ENCODE measurements around the gene CASKIN1. TPM values are rescaled to one million over a fixed set of nuclear protein-coding genes. Genes with fewer than 3 reads are reported as not detected.

The CASKIN1 gene
- total and polyA plus RNA-seq, 10 of the 15 experiments (the other 5 are each of a cell fraction or from before 2014, with no cell fraction given), result 0.03 to 0.33 (median 0.11) TPM; not detected in 5

GRCh38 chr16:2173366-2173765 lies 23.0 kb downstream of the CASKIN1 start:
- in situ Hi-C loops (cut with MboI) (no loop called here), intact Hi-C loops (cut with micrococcal nuclease; ENCODE audit: unreplicated experiment) (no loop called here)
- DNase-seq (ENCODE audit: low read depth, low spot score) (no peak), FAIRE-seq (no peak), ATAC-seq (no peak)
- no TSS peak for BruUV-seq (replicated peaks)
- no peaks in the 10 kb centered on the region for H3K9me3 ChIP-seq (replicated peaks; ENCODE audit: control insufficient read depth, insufficient read depth, low read length)
- no peaks in the 10 kb centered on the region for H3K27me3 ChIP-seq (replicated peaks in 1 of 2; ENCODE audit: control insufficient read depth in 2 of 2, insufficient read depth in 2 of 2, low read length in 1 of 2)
- POLR2A ChIA-PET, result no interaction called here
- H4K20me1 ChIP-seq (ENCODE audit: control insufficient read depth, insufficient read depth), result no peaks in the 10 kb centered on the region
- H3K4me2 ChIP-seq (ENCODE audit: control insufficient read depth, insufficient read depth), result no peak overlapping the region
- RAD21 ChIA-PET (ENCODE audit: unreplicated experiment), result no interaction called here
- SMC1A ChIA-PET (ENCODE audit: uncharacterized antibody, unreplicated experiment), result no interaction called here
- peaks cover 7 to 11% of the 10 kb centered on the region in 2 experiments; a peak in 3 of 4 replicates for H3K36me3 ChIP-seq (ENCODE audit: control insufficient read depth in 2 of 2, insufficient read depth in 2 of 2, low read length in 1 of 2)
- H2AFZ ChIP-seq (ENCODE audit: control insufficient read depth, low read depth, low read length), result no peak overlapping the region
- WGBS (ENCODE audit: insufficient coverage, insufficient replicate concordance, low lambda C conversion rate, missing lambda C conversion rate), result 95% methylated on average over 14 of the region's 14 CpGs
- no peaks in the 10 kb centered on the region for H3K4me1 ChIP-seq (ENCODE audit: control insufficient read depth, insufficient read depth, low read length)
- no peak overlapping the region for H3K9ac ChIP-seq (ENCODE audit: control insufficient read depth, insufficient read depth, low read length)
- TF ChIP-seq E4F1 (IDR thresholded peaks at IDR 0.05; ENCODE audit: borderline replicate concordance, partially characterized antibody) (no peak), BCL11A (IDR thresholded peaks at IDR 0.05; ENCODE audit: low read depth, low read length) (no peak), POLR2AphosphoS2 (IDR thresholded peaks at IDR 0.05; ENCODE audit: low read depth, low read length) (no peak), YBX1 (IDR thresholded peaks at IDR 0.05) (no peak)
- no peak overlapping the region for H3K27ac ChIP-seq (ENCODE audit: control insufficient read depth, insufficient read depth)
- CTCF ChIA-PET, result no interaction called here
- no peak overlapping the region for H3K4me3 ChIP-seq
- no peaks in the 10 kb centered on the region for H3K79me2 ChIP-seq (ENCODE audit: control insufficient read depth, insufficient read depth, low read length)

DNA sequence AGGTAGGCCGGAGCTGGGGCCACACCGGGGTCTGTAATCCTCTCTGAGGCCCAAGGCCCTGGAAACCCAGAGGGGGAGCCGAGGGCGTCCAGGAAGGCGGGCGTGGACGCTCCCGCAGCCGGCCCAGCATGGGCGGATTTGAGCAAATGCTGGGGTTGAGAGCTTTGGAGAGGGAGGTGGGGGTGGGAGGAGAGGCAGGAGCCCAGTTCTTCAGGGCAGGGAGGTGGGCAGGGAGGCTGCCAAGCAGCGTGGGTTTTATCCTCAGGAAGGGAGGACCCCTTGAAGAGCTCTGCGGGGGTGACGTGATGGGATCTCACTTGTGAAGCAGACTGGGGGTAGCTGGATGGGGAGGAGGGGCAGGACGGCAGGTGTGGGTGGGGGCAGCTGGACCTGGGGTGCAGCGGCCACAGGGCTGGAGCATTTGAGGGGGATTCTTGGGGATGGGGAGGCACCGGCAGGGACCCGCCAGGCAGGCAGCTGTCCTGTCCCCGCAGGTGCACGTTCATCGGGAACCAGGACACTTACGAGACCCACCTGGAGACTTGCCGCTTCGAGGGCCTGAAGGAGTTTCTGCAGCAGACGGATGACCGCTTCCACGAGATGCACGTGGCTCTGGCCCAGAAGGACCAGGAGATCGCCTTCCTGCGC lies 23.6 kb downstream of the CASKIN1 start:
- DNase-seq (ENCODE audit: low read depth, low spot score) (no peak), FAIRE-seq (no peak), ATAC-seq (no peak)
- in situ Hi-C loops (cut with MboI), result no loop called here
- Histone ChIP-seq H3K27me3 (replicated peaks in 1 of 2; ENCODE audit: control insufficient read depth in 2 of 2, insufficient read depth in 2 of 2, low read length in 1 of 2) (no peaks in the 10 kb centered on the region), H3K4me3 (no peak overlapping the region), H3K36me3 (ENCODE audit: control insufficient read depth in 2 of 2, insufficient read depth in 2 of 2, low read length in 1 of 2) (peaks cover 7 to 14% of the 10 kb centered on the region in 2 experiments; a peak in 3 of 4 replicates), H2AFZ (ENCODE audit: control insufficient read depth, low read depth, low read length) (no peak overlapping the region), H3K79me2 (ENCODE audit: control insufficient read depth, insufficient read depth, low read length) (no peaks in the 10 kb centered on the region), H3K9ac (ENCODE audit: control insufficient read depth, insufficient read depth, low read length) (no peak overlapping the region), H4K20me1 (ENCODE audit: control insufficient read depth, insufficient read depth) (no peaks in the 10 kb centered on the region), H3K4me2 (ENCODE audit: control insufficient read depth, insufficient read depth) (no peak overlapping the region), H3K9me3 (replicated peaks; ENCODE audit: control insufficient read depth, insufficient read depth, low read length) (no peaks in the 10 kb centered on the region), H3K27ac (ENCODE audit: control insufficient read depth, insufficient read depth) (no peak overlapping the region), H3K4me1 (ENCODE audit: control insufficient read depth, insufficient read depth, low read length) (no peaks in the 10 kb centered on the region)
- ChIA-PET RAD21 (ENCODE audit: unreplicated experiment) (no interaction called here), CTCF (no interaction called here), POLR2A (interaction anchor here (0.6 to 0.7 kb wide), 2 partner anchors 183 to 239 kb away, joined by 4 read pairs; no protein-coding TSS in a partner anchor), SMC1A (ENCODE audit: uncharacterized antibody, unreplicated experiment) (no interaction called here)
- TF ChIP-seq ZNF24 (IDR thresholded peaks at IDR 0.05) (no peak), SUPT20H (IDR thresholded peaks at IDR 0.05; ENCODE audit: borderline replicate concordance, control insufficient read depth, low read depth, low read length) (no peak)
- TF ChIP-seq, protein P1, sequence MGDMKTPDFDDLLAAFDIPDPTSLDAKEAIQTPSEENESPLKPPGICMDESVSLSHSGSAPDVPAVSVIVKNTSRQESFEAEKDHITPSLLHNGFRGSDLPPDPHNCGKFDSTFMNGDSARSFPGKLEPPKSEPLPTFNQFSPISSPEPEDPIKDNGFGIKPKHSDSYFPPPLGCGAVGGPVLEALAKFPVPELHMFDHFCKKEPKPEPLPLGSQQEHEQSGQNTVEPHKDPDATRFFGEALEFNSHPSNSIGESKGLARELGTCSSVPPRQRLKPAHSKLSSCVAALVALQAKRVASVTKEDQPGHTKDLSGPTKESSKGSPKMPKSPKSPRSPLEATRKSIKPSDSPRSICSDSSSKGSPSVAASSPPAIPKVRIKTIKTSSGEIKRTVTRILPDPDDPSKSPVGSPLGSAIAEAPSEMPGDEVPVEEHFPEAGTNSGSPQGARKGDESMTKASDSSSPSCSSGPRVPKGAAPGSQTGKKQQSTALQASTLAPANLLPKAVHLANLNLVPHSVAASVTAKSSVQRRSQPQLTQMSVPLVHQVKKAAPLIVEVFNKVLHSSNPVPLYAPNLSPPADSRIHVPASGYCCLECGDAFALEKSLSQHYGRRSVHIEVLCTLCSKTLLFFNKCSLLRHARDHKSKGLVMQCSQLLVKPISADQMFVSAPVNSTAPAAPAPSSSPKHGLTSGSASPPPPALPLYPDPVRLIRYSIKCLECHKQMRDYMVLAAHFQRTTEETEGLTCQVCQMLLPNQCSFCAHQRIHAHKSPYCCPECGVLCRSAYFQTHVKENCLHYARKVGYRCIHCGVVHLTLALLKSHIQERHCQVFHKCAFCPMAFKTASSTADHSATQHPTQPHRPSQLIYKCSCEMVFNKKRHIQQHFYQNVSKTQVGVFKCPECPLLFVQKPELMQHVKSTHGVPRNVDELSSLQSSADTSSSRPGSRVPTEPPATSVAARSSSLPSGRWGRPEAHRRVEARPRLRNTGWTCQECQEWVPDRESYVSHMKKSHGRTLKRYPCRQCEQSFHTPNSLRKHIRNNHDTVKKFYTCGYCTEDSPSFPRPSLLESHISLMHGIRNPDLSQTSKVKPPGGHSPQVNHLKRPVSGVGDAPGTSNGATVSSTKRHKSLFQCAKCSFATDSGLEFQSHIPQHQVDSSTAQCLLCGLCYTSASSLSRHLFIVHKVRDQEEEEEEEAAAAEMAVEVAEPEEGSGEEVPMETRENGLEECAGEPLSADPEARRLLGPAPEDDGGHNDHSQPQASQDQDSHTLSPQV (IDR thresholded peaks at IDR 0.05), result no peak
- intact Hi-C loops (cut with micrococcal nuclease; ENCODE audit: unreplicated experiment), result no loop called here
- WGBS (ENCODE audit: insufficient coverage, insufficient replicate concordance, low lambda C conversion rate, missing lambda C conversion rate), result 99% methylated on average over 24 of the region's 29 CpGs
- no TSS peak for BruUV-seq (replicated peaks)
